Stimulated activated CD8-positive, alpha-beta memory T cell treated with anti-CD3 and anti-CD28 coated beads, Interleukin-2, amount 100 ng/mL, for 1 hour (primary cell): Measurements from ENCODE around the gene YWHAG.
"Not testable (repeated sequence)": the region's sequence is repeated elsewhere in the genome, so short reads cannot be mapped to it uniquely, and the experiment has no call there.

ENCODE experiments used
- DNase-seq, 2 donors: peaks; one replicate each; pipeline ENCODE4 v3.0.0-alpha.2; 2020; ENCODE audit warnings: low read depth in 2 of 2

The YWHAG gene

DNA sequence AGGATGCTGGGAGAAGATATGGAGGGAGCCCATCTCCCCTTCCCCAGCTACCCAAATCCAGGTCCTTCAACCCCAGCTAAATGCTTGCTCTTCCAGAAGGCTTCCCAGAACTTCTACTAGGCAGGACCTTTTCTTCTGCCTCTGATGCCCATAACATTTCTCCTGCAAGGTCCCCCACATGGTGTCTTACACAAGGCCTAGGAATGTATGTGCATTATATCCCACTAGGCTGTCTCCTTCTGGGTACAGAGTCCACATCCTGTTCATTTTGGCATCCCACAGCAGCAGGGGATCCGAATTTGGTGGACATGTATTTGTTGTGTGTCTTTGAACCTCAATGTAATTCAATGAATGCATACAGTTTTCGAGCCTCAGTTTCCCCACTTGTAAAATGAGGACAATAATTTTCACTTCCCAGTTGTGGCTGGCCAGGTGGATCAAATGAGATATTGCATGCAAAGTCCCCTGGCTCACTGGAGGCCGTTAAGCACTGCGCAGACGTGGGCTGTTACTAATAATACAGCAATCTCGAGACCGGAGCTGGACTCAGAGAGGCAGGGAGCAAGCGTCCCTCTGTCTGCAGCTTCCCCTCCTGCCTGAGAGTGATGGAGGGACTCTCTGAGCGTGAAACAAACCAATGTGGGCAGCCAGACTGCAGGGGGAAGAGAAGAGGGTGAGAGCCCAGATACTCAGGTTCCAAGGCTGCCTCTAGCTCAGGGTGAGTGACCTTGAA is 18.6 kb upstream of the YWHAG start:
- no peak for DNase-seq

DNA sequence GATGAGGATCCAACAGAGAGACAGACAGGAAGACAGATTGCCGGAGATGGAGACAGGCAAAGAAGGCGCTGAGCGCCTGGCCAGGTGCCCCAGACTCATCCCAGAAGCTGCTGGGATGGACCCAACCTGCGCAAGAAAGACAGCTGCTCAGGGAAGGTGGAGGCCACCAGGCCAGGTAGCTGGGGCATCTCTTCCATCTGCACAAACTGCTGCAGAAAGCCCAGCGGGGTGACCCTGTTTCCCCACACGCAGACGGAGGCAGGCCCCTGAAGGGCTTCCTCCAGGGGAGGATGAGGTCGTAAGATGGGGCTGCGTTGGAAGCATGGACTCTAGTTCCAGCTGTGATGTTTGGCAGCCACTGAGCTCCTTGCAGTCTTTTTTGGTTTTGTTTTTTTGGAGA is 16.5 kb upstream of the YWHAG start:
- DNase-seq: no peak

DNA sequence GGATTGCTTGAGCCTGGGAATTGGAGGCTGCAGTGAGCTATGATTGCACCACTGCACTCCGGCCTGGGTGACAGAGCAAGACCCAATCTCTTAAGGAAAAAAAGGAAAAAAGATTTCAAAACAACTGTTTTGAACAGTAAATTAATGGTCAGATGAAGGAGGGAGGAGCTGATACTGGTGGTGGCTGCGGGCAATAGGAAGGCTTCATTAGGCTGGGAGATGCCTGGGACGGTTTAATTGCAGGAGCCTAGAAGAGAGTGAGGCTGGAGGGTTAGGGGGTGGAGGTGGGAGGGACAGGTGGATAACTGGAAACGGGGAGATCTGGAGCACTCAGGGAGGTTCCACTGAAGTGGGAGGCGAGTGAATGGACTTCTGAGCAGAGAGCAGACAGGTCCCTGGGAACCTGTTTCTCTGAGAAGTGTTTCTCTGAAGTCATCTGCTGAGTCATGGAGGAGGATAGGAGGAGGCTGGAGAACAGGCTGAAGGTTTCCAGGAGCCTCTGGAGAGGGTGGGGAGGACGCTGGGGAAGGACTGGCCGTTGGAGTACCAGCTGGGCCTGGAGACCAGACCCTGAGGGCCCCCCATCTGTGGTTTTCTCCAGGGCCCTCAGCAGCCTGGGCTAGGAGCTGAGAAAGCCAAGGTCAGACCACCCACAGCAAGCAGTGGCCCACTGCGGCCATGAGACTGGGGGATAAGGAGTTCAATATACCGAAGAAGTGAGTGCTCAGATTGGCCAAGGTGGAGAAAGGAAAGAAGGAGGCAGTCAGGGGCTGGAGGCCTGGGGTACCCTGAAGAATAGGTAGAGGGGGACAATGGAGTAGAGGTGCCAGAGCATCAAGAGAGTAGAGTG is 14.4 kb upstream of the YWHAG start:
- DNase-seq: no peak

- DNase-seq: no peak
Observed at GRCh38 chr7:76371396-76371795, 12.6 kb upstream of the YWHAG start.

- DNase-seq: no peak
Observed at GRCh38 chr7:76369018-76369417, 10.2 kb upstream of the YWHAG start.

- DNase-seq: no peak
Observed at GRCh38 chr7:76368190-76368589, 9.4 kb upstream of the YWHAG start.

DNA sequence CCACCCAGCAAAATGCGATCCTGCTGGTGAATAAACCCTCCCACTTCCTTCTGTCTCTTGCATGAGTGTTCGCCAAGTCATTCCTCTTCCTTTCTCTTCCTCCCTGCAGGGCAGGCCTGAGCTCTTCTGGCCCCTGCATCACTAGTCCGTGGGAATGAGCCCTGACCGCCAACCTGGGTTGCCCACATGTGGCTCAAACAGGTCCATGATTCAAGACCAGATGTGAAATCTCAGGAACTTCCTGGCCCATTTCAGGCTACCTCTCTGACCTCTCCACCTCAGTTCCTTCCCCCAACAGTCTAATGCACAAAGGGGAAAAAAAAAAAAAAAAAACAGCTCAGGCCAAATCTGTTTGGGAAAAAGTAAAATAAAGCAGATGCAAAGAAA is 5.4 kb upstream of the YWHAG start:
- DNase-seq: no peak

GRCh38 chr7:76363754-76364153 is 5.0 kb upstream of the YWHAG start:
- not testable (repeated sequence) for DNase-seq

DNA sequence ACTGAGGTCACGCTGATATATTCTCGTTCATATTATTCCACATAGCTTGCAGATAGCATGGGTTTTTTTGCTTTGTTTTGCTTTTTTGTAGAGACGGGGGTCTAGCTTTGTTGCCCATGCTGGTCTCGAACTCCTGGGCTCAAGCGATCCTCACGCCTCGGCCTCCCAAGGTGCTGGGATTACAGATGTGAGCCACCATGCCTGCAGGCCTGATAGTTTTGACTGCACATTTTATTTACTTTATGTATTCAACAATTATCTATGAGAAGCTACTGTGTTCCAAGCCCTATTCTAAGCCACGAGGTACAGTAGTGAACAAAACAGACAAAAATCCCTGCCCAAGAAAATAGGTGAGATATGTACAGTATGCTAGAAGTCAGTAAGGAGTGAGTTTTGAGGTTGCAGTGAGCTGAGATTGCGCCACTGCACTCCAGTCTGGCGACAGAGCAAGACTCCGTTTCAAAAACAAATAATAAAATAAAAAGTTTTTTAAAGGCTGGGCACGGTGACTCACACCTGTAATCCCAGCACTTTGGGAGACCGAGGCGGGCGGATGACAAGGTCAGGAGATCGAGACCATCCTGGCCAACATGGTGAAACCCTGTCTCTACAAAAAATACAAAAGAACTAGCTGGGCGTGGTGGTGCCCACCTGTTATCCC is 1.3 kb upstream of the YWHAG start:
- no peak for DNase-seq

DNA sequence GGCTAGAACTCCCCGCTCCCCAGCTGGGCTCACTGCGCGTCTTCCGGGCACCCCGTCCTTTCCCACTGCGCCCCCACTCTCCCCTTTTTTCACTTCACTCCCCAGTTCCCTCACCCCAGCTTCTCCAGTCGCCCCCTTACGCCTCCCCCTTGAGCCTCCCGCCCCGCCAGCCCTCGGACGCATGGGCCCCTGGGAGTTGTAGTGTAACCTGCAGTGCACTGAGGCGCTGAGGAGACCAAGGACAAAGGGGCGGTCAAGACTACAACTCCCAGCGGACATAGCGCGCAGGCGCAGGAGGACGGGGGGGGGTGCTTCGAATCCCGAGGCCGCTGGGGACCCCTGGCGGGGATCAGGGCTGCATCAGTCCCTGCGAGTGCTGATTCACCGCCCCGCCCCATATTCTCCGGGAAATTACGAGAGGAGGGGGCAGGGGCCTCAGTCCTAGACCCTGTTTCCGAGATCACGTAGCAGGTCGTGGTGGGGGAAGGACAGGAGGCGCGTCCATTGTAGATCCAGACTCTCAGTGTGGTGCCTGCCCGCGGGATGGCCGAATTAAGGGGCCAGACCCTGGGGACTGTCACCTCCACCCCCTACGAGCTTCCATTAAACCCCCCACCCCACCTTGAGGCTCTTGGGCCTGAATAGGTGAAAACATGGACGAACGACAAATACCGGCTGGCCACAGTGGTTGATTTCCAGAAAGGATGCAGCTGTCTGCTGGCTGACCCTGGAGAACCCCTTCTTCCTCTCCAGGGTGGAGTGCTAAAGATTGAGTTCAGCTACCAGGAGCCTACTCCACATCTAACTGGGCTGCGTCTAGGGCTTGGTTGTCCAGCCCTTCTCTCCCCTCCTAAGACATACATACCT is 553 bp upstream of the YWHAG start:
- peak; percentile 87 for DNase-seq

GRCh38 chr7:76358011-76358480 is 745 bp downstream of the YWHAG start:
- DNase-seq: peak; percentile 11 to 20

DNA sequence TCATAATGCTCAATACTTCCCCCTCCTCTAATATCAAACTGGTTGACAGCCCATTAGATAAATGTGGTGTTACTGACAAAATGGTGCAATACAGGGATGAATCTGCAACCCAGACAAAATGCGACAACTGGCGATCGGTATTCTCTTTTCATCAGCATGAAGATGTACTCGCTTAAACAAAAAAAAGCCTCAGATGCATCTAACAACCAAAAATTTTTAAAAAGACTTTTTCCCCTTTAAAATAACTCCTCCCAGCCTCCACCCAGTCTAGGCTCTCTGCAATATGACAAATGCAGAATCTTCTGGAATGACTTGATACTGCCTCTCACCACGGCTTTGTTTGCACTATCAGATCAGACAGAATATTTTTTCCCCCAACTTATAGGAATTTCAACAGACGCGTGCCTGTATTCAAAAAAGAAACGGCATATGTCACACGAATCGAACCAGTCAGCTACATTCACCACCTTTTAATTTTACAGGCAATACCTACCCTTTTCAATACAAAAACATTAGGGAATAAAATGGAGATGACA is 1.2 kb downstream of the YWHAG start:
- no peak for DNase-seq

- DNase-seq: no peak
Observed at GRCh38 chr7:76356823-76357222, 2.0 kb downstream of the YWHAG start.

DNA sequence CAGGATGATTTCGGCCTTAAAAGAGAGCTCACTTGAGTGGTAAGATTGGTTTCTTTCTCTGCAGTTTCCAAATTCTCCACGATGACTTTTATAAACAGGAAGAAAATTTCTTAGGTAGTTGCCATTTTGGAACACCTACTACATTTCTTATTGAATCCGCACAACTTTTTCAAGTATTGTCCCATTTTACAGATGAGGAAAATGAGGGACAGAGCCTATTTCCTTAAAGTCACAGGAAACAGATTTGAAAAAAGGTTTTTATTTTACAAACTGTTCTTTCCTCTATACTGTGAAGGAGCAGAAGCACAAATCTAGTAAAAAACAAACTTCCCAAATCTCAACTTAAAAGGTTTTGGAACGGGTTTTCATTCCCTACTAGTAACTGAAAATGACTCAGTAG is 2.7 kb downstream of the YWHAG start:
- DNase-seq: no peak

GRCh38 chr7:76354981-76355730 is 3.6 kb downstream of the YWHAG start:
- DNase-seq: no peak

DNA sequence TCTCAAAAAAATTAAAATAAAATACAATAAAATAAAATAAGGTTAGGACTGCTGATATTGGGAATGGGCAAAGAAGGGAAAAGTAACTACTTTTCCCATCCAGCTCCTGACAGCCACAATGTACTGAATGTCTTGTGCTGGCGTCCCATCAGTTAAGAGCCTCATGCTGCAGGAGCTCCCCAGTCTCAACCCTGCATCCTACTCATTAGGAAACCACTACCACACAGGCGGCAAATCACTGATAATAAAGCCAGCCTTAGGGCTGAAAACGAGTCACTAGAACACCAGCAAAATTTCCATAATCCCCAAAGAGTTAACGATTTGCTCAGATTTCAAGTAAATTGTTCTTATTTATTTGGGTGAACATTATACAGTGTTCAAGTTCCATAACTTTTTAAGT is 4.3 kb downstream of the YWHAG start:
- DNase-seq: no peak

DNA sequence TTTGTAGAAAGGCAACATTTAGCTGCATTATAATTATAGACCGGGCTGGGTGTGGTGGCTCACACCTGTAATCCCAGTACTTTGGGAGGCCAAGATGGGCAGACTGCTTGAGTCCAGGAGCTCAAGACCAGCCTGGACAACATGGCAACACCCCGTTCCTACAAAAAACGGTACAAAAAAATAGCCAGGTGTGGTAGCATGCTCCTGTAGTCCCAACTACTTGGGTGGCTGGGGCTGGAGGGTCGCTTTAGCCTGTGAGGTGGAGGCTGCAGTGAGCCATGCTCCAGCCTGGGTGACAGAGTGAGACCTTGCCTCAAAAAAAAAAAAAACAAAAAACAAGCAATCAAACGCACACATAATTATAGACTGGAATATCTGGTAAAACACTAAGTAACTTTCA is 5.0 kb downstream of the YWHAG start:
- no peak for DNase-seq

GRCh38 chr7:76352193-76352592 is 6.6 kb downstream of the YWHAG start:
- no peak for DNase-seq

GRCh38 chr7:76351372-76351771 is 7.4 kb downstream of the YWHAG start:
- no peak for DNase-seq

DNA sequence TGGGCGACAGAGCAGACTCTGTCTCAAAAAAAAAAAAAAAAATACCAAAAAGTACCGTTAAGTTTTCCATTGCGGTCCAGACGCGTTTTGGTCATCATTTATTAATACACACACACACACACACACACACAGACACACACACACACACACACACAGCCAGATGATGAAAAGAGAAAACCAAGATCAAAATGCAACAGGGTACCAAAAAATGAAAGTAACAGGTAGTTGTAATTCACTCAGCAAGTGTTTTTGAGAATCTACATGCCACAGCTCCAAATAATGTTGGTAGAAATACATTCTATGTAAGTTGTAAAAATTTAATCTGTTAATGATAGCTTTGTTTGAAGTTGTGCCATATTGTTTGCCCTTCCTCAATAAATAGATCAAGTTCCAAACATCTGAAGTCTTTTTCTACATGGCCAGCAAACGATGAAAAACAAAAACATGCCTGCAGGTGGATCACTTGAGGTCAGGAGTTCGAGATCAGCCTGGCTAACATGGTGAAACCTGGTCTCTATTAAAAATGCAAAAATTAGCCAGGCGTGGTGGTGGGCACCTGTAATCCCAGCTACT is 9.4 kb downstream of the YWHAG start:
- DNase-seq: no peak
